ENCODE results near the gene EPHB1. TPM values are rescaled to one million over a fixed set of nuclear protein-coding genes. Genes with fewer than 3 reads are reported as not detected.

EPHB1 gene
- total and polyA plus RNA-seq, 12 donors = 0.07 to 3.4 (median 1.6) TPM

DNA sequence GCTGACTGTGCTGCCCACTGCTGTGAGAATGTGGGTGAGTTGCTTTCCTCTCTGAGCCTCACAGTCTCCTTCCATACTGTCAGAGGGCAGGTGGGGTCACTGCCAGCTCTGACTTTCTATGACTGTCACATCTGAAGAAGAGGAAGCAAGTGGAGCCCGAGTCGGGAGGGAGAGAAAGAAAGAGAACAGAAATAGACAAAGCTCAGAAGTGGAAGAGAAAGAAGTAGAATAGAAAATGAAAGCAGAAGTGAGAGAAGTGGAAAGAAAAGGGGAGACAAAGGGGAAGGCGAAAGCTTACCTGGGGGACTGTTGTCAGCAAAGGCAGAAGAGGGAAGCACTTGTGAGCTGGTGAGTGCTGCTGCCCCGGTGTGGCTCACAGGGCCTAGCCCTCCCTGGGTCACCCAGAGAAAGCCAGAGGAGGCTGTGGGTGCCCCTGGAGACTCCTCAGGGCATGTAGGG, 57.9 kb downstream of the EPHB1 start:
- ATAC-seq = peak in 4 of 8 donors; percentile 12 to 51 (median 38)
- peaks cover 0 to 24% (median 13%) of the 10 kb centered on the region in 9 donors for H3K4me1 ChIP-seq
- H3K4me3 ChIP-seq = no peak overlapping the region
- no peaks in the 10 kb centered on the region for H3K36me3 ChIP-seq
- H3K9me3 ChIP-seq = no peaks in the 10 kb centered on the region
- 69 to 85% methylated on average over 4 of the region's 4 CpGs for WGBS, 2 donors
- TF ChIP-seq, protein P1, sequence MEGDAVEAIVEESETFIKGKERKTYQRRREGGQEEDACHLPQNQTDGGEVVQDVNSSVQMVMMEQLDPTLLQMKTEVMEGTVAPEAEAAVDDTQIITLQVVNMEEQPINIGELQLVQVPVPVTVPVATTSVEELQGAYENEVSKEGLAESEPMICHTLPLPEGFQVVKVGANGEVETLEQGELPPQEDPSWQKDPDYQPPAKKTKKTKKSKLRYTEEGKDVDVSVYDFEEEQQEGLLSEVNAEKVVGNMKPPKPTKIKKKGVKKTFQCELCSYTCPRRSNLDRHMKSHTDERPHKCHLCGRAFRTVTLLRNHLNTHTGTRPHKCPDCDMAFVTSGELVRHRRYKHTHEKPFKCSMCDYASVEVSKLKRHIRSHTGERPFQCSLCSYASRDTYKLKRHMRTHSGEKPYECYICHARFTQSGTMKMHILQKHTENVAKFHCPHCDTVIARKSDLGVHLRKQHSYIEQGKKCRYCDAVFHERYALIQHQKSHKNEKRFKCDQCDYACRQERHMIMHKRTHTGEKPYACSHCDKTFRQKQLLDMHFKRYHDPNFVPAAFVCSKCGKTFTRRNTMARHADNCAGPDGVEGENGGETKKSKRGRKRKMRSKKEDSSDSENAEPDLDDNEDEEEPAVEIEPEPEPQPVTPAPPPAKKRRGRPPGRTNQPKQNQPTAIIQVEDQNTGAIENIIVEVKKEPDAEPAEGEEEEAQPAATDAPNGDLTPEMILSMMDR (IDR thresholded peaks at IDR 0.05) = no peak
- no peak overlapping the region for H3K27ac ChIP-seq
- DNase-seq = no peak
- H3K27me3 ChIP-seq = peaks cover 0 to 10% (median 0%) of the 10 kb centered on the region in 7 donors
- intact Hi-C loops (cut with DNase I) = no loop called here

- intact Hi-C loops (cut with DNase I) = no loop called here
- H3K27ac ChIP-seq = no peak overlapping the region
- H3K4me3 ChIP-seq = no peak overlapping the region
- H3K27me3 ChIP-seq = peaks cover 0 to 15% (median 0%) of the 10 kb centered on the region in 7 donors
- DNase-seq (no peak), ATAC-seq (no peak)
- peaks cover 0 to 30% (median 13%) of the 10 kb centered on the region in 9 donors for H3K4me1 ChIP-seq
- H3K36me3 ChIP-seq = no peaks in the 10 kb centered on the region
- WGBS, 2 donors = 71 to 73% methylated on average over 6 of the region's 6 CpGs
- TF ChIP-seq, protein P1 (IDR thresholded peaks at IDR 0.05) = no peak
- no peaks in the 10 kb centered on the region for H3K9me3 ChIP-seq
Measured at GRCh38 chr3:134854254-134854653, 59.2 kb downstream of the EPHB1 start.

DNA sequence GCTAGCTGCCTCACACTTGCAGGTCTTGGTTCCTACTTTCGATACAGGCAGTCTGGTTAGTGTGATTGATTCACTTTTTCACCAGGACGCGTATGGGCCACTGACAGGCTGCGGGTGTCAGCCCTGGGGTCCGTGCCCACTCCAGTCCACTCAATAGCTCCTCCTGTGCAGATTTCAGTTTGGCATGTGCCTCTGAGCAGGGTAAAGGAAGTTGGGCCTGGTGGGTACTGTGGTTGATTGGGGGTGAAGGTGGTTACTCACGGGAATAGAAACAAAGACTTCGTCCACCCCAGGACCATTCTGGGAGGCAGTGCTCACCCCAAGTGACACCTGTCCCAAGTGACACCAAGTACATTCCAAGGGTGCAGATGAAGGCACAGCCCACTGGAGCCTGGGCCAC, 62.3 kb downstream of the EPHB1 start:
- intact Hi-C loops (cut with DNase I) = no loop called here
- Histone ChIP-seq H3K27ac (no peak overlapping the region), H3K36me3 (no peaks in the 10 kb centered on the region), H3K27me3 (peaks cover 0 to 15% (median 0%) of the 10 kb centered on the region in 7 donors), H3K4me3 (no peak overlapping the region), H3K4me1 (peaks cover 0 to 10% (median 0%) of the 10 kb centered on the region in 9 donors), H3K9me3 (no peaks in the 10 kb centered on the region)
- DNase-seq = no peak
- TF ChIP-seq, protein P1 (IDR thresholded peaks at IDR 0.05) = no peak
- no peak for ATAC-seq
- WGBS, 2 donors = 89 to 90% methylated on average over 7 of the region's 7 CpGs

- Histone ChIP-seq H3K4me3 (no peak overlapping the region), H3K4me1 (peaks cover 0 to 6% (median 0%) of the 10 kb centered on the region in 9 donors), H3K27me3 (peaks cover 0 to 15% (median 0%) of the 10 kb centered on the region in 7 donors), H3K36me3 (no peaks in the 10 kb centered on the region), H3K27ac (no peak overlapping the region), H3K9me3 (no peaks in the 10 kb centered on the region)
- intact Hi-C loops (cut with DNase I) = no loop called here
- DNase-seq = no peak
- TF ChIP-seq, protein P1 (IDR thresholded peaks at IDR 0.05) = no peak
- no peak for ATAC-seq
Measured at GRCh38 chr3:134857776-134858362, 62.8 kb downstream of the EPHB1 start.

Data from heart right ventricle (tissue), 16 donors.